ENCODE results near the gene BUB1B.
"Not testable (repeated sequence)": the region's sequence is repeated elsewhere in the genome, so short reads cannot be mapped to it uniquely, and the experiment has no call there.

BUB1B gene

GRCh38 chr15:40160689-40161688 lies at the start of gene BUB1B:
Gene BUB1B (plus strand): TSS chr15:40161069. CDS start chr15:40161221, 152 bp downstream.
- DNase-seq = peak; percentile 93

- DNase-seq = no peak
These were observed 49.0 kb upstream of the BUB1B start for GRCh38 chr15:40111888-40112287.

GRCh38 chr15:40112789-40113188 lies 48.1 kb upstream of the BUB1B start:
- DNase-seq = no peak

GRCh38 chr15:40114218-40114617 lies 46.7 kb upstream of the BUB1B start:
- DNase-seq = no peak

GRCh38 chr15:40115106-40115505 lies 45.8 kb upstream of the BUB1B start:
- not testable (repeated sequence) for DNase-seq

- peak; percentile 76 for DNase-seq
These were observed 45.2 kb upstream of the BUB1B start for GRCh38 chr15:40115670-40116093.

- no peak for DNase-seq
These were observed 42.4 kb upstream of the BUB1B start for GRCh38 chr15:40118473-40118872.

- no peak for DNase-seq
These were observed 38.8 kb upstream of the BUB1B start for GRCh38 chr15:40121911-40122638.

GRCh38 chr15:40122989-40123388 lies 37.9 kb upstream of the BUB1B start:
- not testable (repeated sequence) for DNase-seq

GRCh38 chr15:40123863-40124262 lies 37.0 kb upstream of the BUB1B start:
- not testable (repeated sequence) for DNase-seq

- DNase-seq = not testable (repeated sequence)
These were observed 36.5 kb upstream of the BUB1B start for GRCh38 chr15:40124333-40124732.

- DNase-seq = not testable (repeated sequence)
These were observed 36.0 kb upstream of the BUB1B start for GRCh38 chr15:40124807-40125285.

- DNase-seq = no peak
These were observed 34.9 kb upstream of the BUB1B start for GRCh38 chr15:40125950-40126349.

- DNase-seq = no peak
These were observed 31.9 kb upstream of the BUB1B start for GRCh38 chr15:40128766-40129660.

GRCh38 chr15:40130118-40130517 lies 30.8 kb upstream of the BUB1B start:
- DNase-seq = no peak

GRCh38 chr15:40130799-40131502 lies 29.9 kb upstream of the BUB1B start:
- no peak for DNase-seq

- no peak for DNase-seq
These were observed 27.3 kb upstream of the BUB1B start for GRCh38 chr15:40133544-40133943.

- DNase-seq = no peak
These were observed 26.0 kb upstream of the BUB1B start for GRCh38 chr15:40134885-40135284.

- not testable (repeated sequence) for DNase-seq
These were observed 24.9 kb upstream of the BUB1B start for GRCh38 chr15:40135846-40136450.

- no peak for DNase-seq
These were observed 24.2 kb upstream of the BUB1B start for GRCh38 chr15:40136470-40137302.
